ENCODE results near the gene ASZ1.

Gene ASZ1

GRCh38 chr7:117320523-117320922 is 106.8 kb downstream of the ASZ1 start:
- TF ChIP-seq CTCF (IDR thresholded peaks at IDR 0.05; ENCODE audit: unreplicated experiment in 3 of 3), result no peak
- Mint-ChIP-seq H3K27ac (no peak overlapping the region), H3K27me3 (ENCODE audit: low read depth) (peaks cover 84% of the 10 kb centered on the region), H3K9me3 (peaks cover 8% of the 10 kb centered on the region), H3K4me1 (peaks cover 19% of the 10 kb centered on the region), H3K4me3 (peak overlapping the region in 2 of 3 experiments; percentile 55 to 69), H3K36me3 (ENCODE audit: low read depth) (no peaks in the 10 kb centered on the region)

- Mint-ChIP-seq H3K4me3 (no peak overlapping the region), H3K27ac (no peak overlapping the region), H3K36me3 (ENCODE audit: low read depth) (no peaks in the 10 kb centered on the region), H3K4me1 (peaks cover 19% of the 10 kb centered on the region), H3K27me3 (ENCODE audit: low read depth) (peaks cover 84% of the 10 kb centered on the region), H3K9me3 (peaks cover 3% of the 10 kb centered on the region)
- no peak for TF ChIP-seq CTCF (IDR thresholded peaks at IDR 0.05; ENCODE audit: unreplicated experiment in 3 of 3)
Observed at GRCh38 chr7:117319181-117319580, 108.1 kb downstream of the ASZ1 start.

- H3K27me3 Mint-ChIP-seq (ENCODE audit: low read depth), result peaks cover 32% of the 10 kb centered on the region
- no peaks in the 10 kb centered on the region for H3K36me3 Mint-ChIP-seq (ENCODE audit: low read depth)
- no peak overlapping the region for H3K27ac Mint-ChIP-seq
- no peaks in the 10 kb centered on the region for H3K4me1 Mint-ChIP-seq
- H3K9me3 Mint-ChIP-seq, result no peaks in the 10 kb centered on the region
- TF ChIP-seq CTCF (IDR thresholded peaks at IDR 0.05; ENCODE audit: unreplicated experiment in 3 of 3), result no peak
- no peak overlapping the region for H3K4me3 Mint-ChIP-seq
Observed at GRCh38 chr7:117313582-117313981, 113.7 kb downstream of the ASZ1 start.
